Loucy (cell line): ENCODE measurements around the gene RICTOR.
"Not testable (repeated sequence)": the region's sequence is repeated elsewhere in the genome, so short reads cannot be mapped to it uniquely, and the experiment has no call there.

Experiments used
- H2AFZ ChIP-seq: fragments of 200-600 bp; sonication (generic); 2 replicates; pipeline ENCODE4 v1.6.0; 2016; ENCODE audit warnings: antibody characterized with exemption, mild to moderate bottlenecking, low read length, moderate library complexity
- H3F3A ChIP-seq: fragments of 200-600 bp; 2 replicates; pipeline ENCODE4 v1.6.0; 2016; ENCODE audit warnings: antibody characterized with exemption, low read depth, mild to moderate bottlenecking
- H3K27me3 ChIP-seq: fragments of 200-600 bp; sonication (generic); 2 replicates; pipeline ENCODE4 v1.6.1; 2014; ENCODE audit warnings: low read length, mild to moderate bottlenecking; ENCODE audit not compliant: insufficient read depth, poor library complexity, severe bottlenecking
- H3K36me3 ChIP-seq: fragments of 200-600 bp; sonication (generic); 2 replicates; pipeline ENCODE4 v1.6.1; 2016; ENCODE audit warnings: low read length; ENCODE audit not compliant: insufficient read depth
- H3K4me1 ChIP-seq: fragments of 200-600 bp; sonication (generic); 2 replicates; pipeline ENCODE4 v1.5.1; 2014; ENCODE audit warnings: low read length, mild to moderate bottlenecking; ENCODE audit not compliant: insufficient read depth, poor library complexity, severe bottlenecking
- H3K4me2 ChIP-seq: fragments of 200-600 bp; sonication (generic); 2 replicates; pipeline ENCODE4 v1.6.0; 2014; ENCODE audit warnings: antibody characterized with exemption, low read length, low read depth, mild to moderate bottlenecking; ENCODE audit not compliant: poor library complexity, severe bottlenecking
- H3K4me3 ChIP-seq: fragments of 200-600 bp; sonication (generic); 2 replicates; pipeline ENCODE4 v1.5.1; 2014; ENCODE audit warnings: low read length, mild to moderate bottlenecking, mixed read lengths; ENCODE audit not compliant: poor library complexity, severe bottlenecking
- H3K79me2 ChIP-seq: fragments of 200-600 bp; sonication (generic); 2 replicates; pipeline ENCODE4 v1.6.1; 2014; ENCODE audit warnings: low read length; ENCODE audit not compliant: insufficient read depth
- H3K9ac ChIP-seq: fragments of 200-600 bp; sonication (generic); 2 replicates; pipeline ENCODE4 v1.6.0; 2014; ENCODE audit warnings: mild to moderate bottlenecking, low read depth, low read length, moderate library complexity; ENCODE audit not compliant: poor library complexity, severe bottlenecking
- H3K9me2 ChIP-seq: fragments of 200-600 bp; sonication (generic); replicated peaks from 2 replicates; pipeline ENCODE4 v1.6.1; 2016; ENCODE audit warnings: low read depth, low read length, mixed read lengths
- H3K9me3 ChIP-seq: fragments of 200-600 bp; sonication (generic); 2 replicates; pipeline ENCODE4 v1.6.1; 2014; ENCODE audit warnings: mild to moderate bottlenecking, antibody characterized with exemption, low read length, low read depth; ENCODE audit not compliant: insufficient read depth
- H4K20me1 ChIP-seq: fragments of 200-600 bp; sonication (generic); 2 replicates; pipeline ENCODE4 v1.6.0; 2014; ENCODE audit warnings: antibody characterized with exemption, low read length, mild to moderate bottlenecking; ENCODE audit not compliant: insufficient read depth, poor library complexity, severe bottlenecking
- EZH2phosphoT487 ChIP-seq: fragments of 200-600 bp; IDR thresholded peaks from 2 replicates; pipeline ENCODE4 v1.6.1; 2018; ENCODE audit warnings: antibody characterized with exemption, mild to moderate bottlenecking, moderate library complexity, borderline replicate concordance
- TF ChIP-seq, protein P1 (sequence below): fragments of 200-600 bp; sonication (generic); conservative IDR thresholded peaks from 2 replicates; pipeline ENCODE4 v1.5.1; 2014; ENCODE audit warnings: mild to moderate bottlenecking, antibody characterized with exemption, low read length

The RICTOR gene

GRCh38 chr5:39015743-39016586, 58.2 kb downstream of the RICTOR start:
- Histone ChIP-seq H2AFZ (no peak overlapping the region), H3K79me2 (peaks cover 40% of the 10 kb centered on the region), H3K4me1 (no peaks in the 10 kb centered on the region), H3K27me3 (no peaks in the 10 kb centered on the region), H3K9me3 (peaks cover 20% of the 10 kb centered on the region), H3F3A (no peaks in the 10 kb centered on the region), H3K4me2 (no peak overlapping the region), H3K9me2 (no peaks in the 10 kb centered on the region), H3K36me3 (peaks cover 64% of the 10 kb centered on the region), H3K9ac (no peak overlapping the region), H3K4me3 (no peak overlapping the region), H4K20me1 (peaks cover 28% of the 10 kb centered on the region)
- TF ChIP-seq, protein P1, sequence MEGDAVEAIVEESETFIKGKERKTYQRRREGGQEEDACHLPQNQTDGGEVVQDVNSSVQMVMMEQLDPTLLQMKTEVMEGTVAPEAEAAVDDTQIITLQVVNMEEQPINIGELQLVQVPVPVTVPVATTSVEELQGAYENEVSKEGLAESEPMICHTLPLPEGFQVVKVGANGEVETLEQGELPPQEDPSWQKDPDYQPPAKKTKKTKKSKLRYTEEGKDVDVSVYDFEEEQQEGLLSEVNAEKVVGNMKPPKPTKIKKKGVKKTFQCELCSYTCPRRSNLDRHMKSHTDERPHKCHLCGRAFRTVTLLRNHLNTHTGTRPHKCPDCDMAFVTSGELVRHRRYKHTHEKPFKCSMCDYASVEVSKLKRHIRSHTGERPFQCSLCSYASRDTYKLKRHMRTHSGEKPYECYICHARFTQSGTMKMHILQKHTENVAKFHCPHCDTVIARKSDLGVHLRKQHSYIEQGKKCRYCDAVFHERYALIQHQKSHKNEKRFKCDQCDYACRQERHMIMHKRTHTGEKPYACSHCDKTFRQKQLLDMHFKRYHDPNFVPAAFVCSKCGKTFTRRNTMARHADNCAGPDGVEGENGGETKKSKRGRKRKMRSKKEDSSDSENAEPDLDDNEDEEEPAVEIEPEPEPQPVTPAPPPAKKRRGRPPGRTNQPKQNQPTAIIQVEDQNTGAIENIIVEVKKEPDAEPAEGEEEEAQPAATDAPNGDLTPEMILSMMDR: no peak
- no peak for TF ChIP-seq EZH2phosphoT487

GRCh38 chr5:39014561-39014960, 59.6 kb downstream of the RICTOR start:
- H3F3A ChIP-seq: no peaks in the 10 kb centered on the region
- TF ChIP-seq EZH2phosphoT487: no peak
- TF ChIP-seq, protein P1: no peak
- H3K36me3 ChIP-seq: peaks cover 65% of the 10 kb centered on the region
- no peak overlapping the region for H3K4me3 ChIP-seq
- no peak overlapping the region for H2AFZ ChIP-seq
- no peaks in the 10 kb centered on the region for H3K4me1 ChIP-seq
- peaks cover 24% of the 10 kb centered on the region for H3K9me3 ChIP-seq
- H3K9me2 ChIP-seq: no peaks in the 10 kb centered on the region
- no peak overlapping the region for H3K9ac ChIP-seq
- H3K27me3 ChIP-seq: no peaks in the 10 kb centered on the region
- peaks cover 31% of the 10 kb centered on the region for H3K79me2 ChIP-seq
- no peak overlapping the region for H3K4me2 ChIP-seq
- H4K20me1 ChIP-seq: peaks cover 22% of the 10 kb centered on the region

GRCh38 chr5:39013938-39014337, 60.3 kb downstream of the RICTOR start:
- TF ChIP-seq, protein P1: no peak
- TF ChIP-seq EZH2phosphoT487: no peak
- Histone ChIP-seq H4K20me1 (peaks cover 18% of the 10 kb centered on the region), H3K9me2 (no peaks in the 10 kb centered on the region), H3K79me2 (peaks cover 29% of the 10 kb centered on the region), H3K4me3 (no peak overlapping the region), H3K9me3 (peaks cover 24% of the 10 kb centered on the region), H3K4me2 (no peak overlapping the region), H3K27me3 (no peaks in the 10 kb centered on the region), H3K36me3 (peaks cover 58% of the 10 kb centered on the region), H2AFZ (no peak overlapping the region), H3K9ac (no peak overlapping the region), H3K4me1 (no peaks in the 10 kb centered on the region), H3F3A (no peaks in the 10 kb centered on the region)

- not testable (repeated sequence) for H3K27me3 ChIP-seq, H3F3A ChIP-seq, H3K4me2 ChIP-seq, H3K9ac ChIP-seq, H3K9me2 ChIP-seq, H3K4me1 ChIP-seq, H2AFZ ChIP-seq, H4K20me1 ChIP-seq, H3K4me3 ChIP-seq
- Histone ChIP-seq H3K36me3 (peaks cover 42% of the 10 kb centered on the region), H3K9me3 (peaks cover 24% of the 10 kb centered on the region), H3K79me2 (peaks cover 23% of the 10 kb centered on the region; the same call in 1 of the 2 replicates)
These were observed 63.2 kb downstream of the RICTOR start for GRCh38 chr5:39010958-39011357.
